GM12872 (cell line): ENCODE measurements around the gene SULT4A1.

ENCODE experiments used
- TF ChIP-seq, protein P1 (sequence below): IDR thresholded peaks from 3 replicates; pipeline ENCODE4 v1.5.1; 2011; ENCODE audit warnings: low read depth, mild to moderate bottlenecking, low read length, moderate library complexity; ENCODE audit not compliant: insufficient read depth

SULT4A1 gene, protein sequence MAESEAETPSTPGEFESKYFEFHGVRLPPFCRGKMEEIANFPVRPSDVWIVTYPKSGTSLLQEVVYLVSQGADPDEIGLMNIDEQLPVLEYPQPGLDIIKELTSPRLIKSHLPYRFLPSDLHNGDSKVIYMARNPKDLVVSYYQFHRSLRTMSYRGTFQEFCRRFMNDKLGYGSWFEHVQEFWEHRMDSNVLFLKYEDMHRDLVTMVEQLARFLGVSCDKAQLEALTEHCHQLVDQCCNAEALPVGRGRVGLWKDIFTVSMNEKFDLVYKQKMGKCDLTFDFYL

DNA sequence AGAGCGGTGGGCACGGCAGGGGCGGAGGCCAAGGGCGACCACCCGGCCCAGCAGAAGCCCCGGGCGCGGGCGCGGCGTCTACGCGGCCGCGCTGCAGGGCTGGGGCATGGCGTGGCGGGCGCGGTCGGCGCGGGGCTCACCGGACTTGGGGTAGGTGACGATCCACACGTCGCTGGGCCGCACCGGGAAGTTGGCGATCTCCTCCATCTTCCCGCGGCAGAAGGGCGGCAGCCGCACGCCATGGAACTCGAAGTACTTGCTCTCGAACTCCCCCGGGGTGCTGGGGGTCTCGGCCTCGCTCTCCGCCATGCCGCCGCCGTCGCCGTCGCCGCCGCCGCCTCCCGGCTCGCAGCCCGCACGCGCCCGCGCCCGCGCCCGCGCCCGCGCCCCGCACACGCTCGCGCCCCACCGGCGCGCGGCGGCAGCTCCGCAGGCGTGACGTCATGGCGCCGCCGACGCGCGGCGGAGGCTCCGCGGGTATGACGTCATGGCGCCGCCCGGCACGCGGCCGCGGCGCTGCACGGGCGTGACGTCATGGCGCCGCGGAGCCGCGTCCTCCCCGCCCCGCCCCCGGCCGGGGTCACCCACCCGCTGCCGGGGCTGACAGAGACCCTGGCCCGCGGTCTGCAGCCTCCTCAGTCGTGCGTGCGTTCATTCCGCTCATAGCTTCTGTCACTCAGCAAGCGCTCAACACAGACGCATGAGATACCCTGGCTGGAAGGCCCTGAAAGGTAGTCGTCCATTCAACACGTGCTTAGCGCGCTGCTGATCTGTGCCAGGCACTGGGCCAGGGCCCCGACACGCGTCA is at the start of gene SULT4A1:
TSS of gene SULT4A1 (minus strand) at position 440 of the 808 bp plus-strand sequence. CDS start at position 309, 131 bp downstream.
- TF ChIP-seq, protein P1, sequence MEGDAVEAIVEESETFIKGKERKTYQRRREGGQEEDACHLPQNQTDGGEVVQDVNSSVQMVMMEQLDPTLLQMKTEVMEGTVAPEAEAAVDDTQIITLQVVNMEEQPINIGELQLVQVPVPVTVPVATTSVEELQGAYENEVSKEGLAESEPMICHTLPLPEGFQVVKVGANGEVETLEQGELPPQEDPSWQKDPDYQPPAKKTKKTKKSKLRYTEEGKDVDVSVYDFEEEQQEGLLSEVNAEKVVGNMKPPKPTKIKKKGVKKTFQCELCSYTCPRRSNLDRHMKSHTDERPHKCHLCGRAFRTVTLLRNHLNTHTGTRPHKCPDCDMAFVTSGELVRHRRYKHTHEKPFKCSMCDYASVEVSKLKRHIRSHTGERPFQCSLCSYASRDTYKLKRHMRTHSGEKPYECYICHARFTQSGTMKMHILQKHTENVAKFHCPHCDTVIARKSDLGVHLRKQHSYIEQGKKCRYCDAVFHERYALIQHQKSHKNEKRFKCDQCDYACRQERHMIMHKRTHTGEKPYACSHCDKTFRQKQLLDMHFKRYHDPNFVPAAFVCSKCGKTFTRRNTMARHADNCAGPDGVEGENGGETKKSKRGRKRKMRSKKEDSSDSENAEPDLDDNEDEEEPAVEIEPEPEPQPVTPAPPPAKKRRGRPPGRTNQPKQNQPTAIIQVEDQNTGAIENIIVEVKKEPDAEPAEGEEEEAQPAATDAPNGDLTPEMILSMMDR = no peak

- TF ChIP-seq, protein P1 = no peak
Measured at GRCh38 chr22:43911351-43911750, 49.0 kb upstream of the SULT4A1 start.

GRCh38 chr22:43910178-43910695 is 47.9 kb upstream of the SULT4A1 start:
- TF ChIP-seq, protein P1 = no peak

DNA sequence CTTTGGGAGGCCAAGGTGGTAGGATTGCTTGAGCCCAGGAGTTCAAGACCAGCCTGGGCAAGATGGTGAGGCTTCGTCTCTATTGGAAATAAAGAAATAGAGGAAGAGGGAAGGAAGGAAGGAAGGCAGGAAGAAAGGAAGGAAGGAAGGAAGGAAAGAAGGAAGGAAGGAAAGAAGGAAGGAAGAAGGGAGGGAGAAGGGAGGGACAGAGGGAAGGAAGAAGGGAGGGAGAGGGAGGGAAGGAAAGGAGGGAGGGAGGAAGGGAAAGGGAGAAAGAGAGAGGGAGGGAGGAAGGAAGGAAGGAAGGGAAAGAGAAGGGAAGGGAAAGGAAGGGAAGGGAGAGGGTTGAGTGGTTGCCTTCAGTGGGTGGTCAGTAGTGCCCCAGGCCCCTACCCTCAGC is 47.4 kb upstream of the SULT4A1 start:
- TF ChIP-seq, protein P1 = no peak

GRCh38 chr22:43905681-43906080 is 43.4 kb upstream of the SULT4A1 start:
- TF ChIP-seq, protein P1 = no peak

DNA sequence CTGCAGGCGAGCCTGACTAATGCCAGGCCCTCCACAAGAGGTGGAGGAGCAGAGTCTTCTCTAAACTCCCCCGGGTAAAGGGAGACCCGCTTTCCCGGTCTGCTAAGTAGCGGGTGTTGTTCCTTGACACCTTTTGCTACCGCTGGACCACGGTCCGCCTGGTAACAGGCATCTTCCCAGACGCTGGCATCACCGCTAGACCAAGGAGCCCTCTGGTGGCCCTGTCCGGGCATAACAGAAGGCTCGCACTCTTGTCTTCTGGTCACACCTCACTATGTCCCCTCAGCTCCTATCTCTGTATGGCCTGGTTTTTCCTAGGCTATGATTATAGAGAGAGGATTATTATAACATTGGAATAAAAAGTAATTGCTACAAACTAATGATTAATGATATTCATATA is 42.1 kb upstream of the SULT4A1 start:
- TF ChIP-seq, protein P1 = peak; percentile 34; the same call in 1 of the 3 replicates

DNA sequence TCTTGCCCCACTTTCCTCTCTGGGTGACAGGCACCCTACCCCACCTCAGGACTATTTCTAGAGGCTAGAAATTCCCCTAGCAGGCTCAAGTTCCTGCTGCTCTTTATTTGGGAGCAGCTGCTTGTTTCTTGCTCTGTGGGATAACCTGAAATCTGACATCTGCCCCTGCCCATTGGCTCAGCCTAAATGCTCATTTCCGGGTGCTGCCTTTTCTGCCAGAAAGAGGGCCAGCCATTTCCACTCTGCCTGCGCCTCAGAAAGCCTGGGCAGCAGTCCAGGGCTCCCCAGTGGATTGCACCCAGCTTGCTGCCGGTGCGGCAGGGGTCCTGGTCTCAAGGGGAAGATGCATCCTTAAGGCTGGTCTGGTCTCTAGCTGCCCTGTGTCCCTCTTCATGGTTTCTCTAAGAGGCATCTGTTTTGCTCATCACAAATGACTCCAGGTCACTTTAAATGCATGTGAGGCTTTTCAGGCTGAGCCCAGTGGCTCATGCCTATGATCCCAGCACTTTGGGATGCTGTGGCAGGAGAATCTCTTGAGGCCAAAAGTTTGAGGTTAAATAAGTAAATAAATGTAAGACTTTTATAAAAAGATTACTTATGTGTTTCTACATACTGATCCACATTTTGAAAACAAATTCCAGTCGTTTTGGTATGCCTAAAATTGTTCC is 39.8 kb upstream of the SULT4A1 start:
- TF ChIP-seq, protein P1 = no peak
